OCI-LY7 (cell line): ENCODE data around the gene SRRT. TPM values are rescaled to one million over a fixed set of nuclear protein-coding genes. Genes with fewer than 3 reads are reported as not detected.

Experiments
- BruUV-seq: library from RNA; stranded (reverse); fragments of 400-500 nt; replicated peaks from 2 replicates; lab custom pipeline; 2021; lab: Mats Ljungman, UMichigan
- CTCF ChIA-PET: fragments of 300-600 bp; sonication (Branson Sonifier 250); formaldehyde crosslinking; loops from one replicate; lab custom pipeline; 2022; ENCODE audit warnings: antibody characterized with exemption; ENCODE audit not compliant: unreplicated experiment; lab: Charles Lee
- POLR2A ChIA-PET: fragments of 300-600 bp; sonication (Branson Sonifier 250); formaldehyde crosslinking; loops from one replicate; lab custom pipeline; 2022; ENCODE audit warnings: antibody characterized with exemption; lab: Charles Lee
- DNase-seq: peaks from one replicate; pipeline ENCODE4 v3.0.0-alpha.2; 2015; ENCODE audit warnings: low spot score
- H2AFZ ChIP-seq: fragments of 200-600 bp; sonication (generic), shearing (Covaris generic); 2 replicates; pipeline ENCODE4 v1.6.1; 2014; ENCODE audit warnings: mild to moderate bottlenecking, antibody characterized with exemption, low read length, moderate library complexity
- H3K27ac ChIP-seq: fragments of 200-600 bp; sonication (generic); 2 replicates; pipeline ENCODE4 v1.5.1; 2014; ENCODE audit warnings: mixed run types, low read depth, mild to moderate bottlenecking, moderate library complexity, low read length, inconsistent platforms; ENCODE audit not compliant: poor library complexity, severe bottlenecking
- H3K36me3 ChIP-seq: fragments of 200-600 bp; sonication (generic); 2 replicates; pipeline ENCODE4 v1.6.1; 2014; ENCODE audit warnings: mild to moderate bottlenecking, antibody characterized with exemption, low read length, moderate library complexity, mixed read lengths; ENCODE audit not compliant: insufficient read depth
- H3K4me1 ChIP-seq: fragments of 200-600 bp; sonication (generic); 2 replicates; pipeline ENCODE4 v1.5.1; 2014; ENCODE audit warnings: mild to moderate bottlenecking, low read length; ENCODE audit not compliant: insufficient read depth, poor library complexity, severe bottlenecking
- H3K4me2 ChIP-seq: fragments of 200-600 bp; sonication (generic); 2 replicates; pipeline ENCODE4 v1.6.1; 2014; ENCODE audit warnings: mild to moderate bottlenecking, low read length
- H3K4me3 ChIP-seq: fragments of 200-600 bp; sonication (generic); 2 replicates; pipeline ENCODE4 v1.5.1; 2014; ENCODE audit warnings: mild to moderate bottlenecking, low read depth, low read length; ENCODE audit not compliant: poor library complexity, severe bottlenecking
- H3K79me2 ChIP-seq: fragments of 200-600 bp; sonication (generic); 2 replicates; pipeline ENCODE4 v1.6.1; 2016; ENCODE audit warnings: low read depth, mild to moderate bottlenecking, low read length, moderate library complexity, mixed read lengths; ENCODE audit not compliant: insufficient read depth
- H3K9me2 ChIP-seq: fragments of 200-600 bp; sonication (generic); 2 replicates; pipeline ENCODE4 v1.6.1; 2016; ENCODE audit warnings: mild to moderate bottlenecking, low read length, mixed read lengths; ENCODE audit not compliant: insufficient read depth
- H3K9me3 ChIP-seq: fragments of 200-600 bp; sonication (generic); 2 replicates; pipeline ENCODE4 v1.6.1; 2014; ENCODE audit warnings: mild to moderate bottlenecking, mixed run types, low read length, mixed read lengths
- H4K20me1 ChIP-seq: fragments of 200-600 bp; sonication (generic); 2 replicates; pipeline ENCODE4 v1.6.1; 2014; ENCODE audit warnings: mild to moderate bottlenecking, antibody characterized with exemption, low read length, moderate library complexity, mixed read lengths; ENCODE audit not compliant: insufficient read depth
- CTCF ChIP-seq: fragments of 200-600 bp; sonication (generic); conservative IDR thresholded peaks from 2 replicates; pipeline ENCODE4 v1.5.1; 2014; ENCODE audit warnings: mild to moderate bottlenecking, antibody characterized with exemption, low read length, moderate library complexity, mixed read lengths
- EZH2phosphoT487 ChIP-seq: fragments of 200-600 bp; sonication (generic); IDR thresholded peaks from 2 replicates; pipeline ENCODE4 v1.6.1; 2018; ENCODE audit warnings: low read depth, borderline replicate concordance, mild to moderate bottlenecking, mixed run types, antibody characterized with exemption, low read length, moderate library complexity, mixed read lengths
- intact Hi-C: fragments of 100-400 bp; cut with micrococcal nuclease; formaldehyde crosslinking; loops from one replicate; pipeline ENCODE4 v1.10.0; 2022; ENCODE audit not compliant: unreplicated experiment
- total RNA-seq, 2 experiments: library from RNA; depleted of rRNA in 1 of 2; stranded (reverse); fragments of >200 nt in 1 of 2; shearing (Covaris generic) in 1 of 2; gene quantifications; 2 replicates each; pipeline ENCODE4 v1.2.3, GENCODE V29; 2014 to 2022

The SRRT gene
- total RNA-seq, 2 experiments from 2014 or later = 154 to 264 TPM

- Histone ChIP-seq H4K20me1 (peaks cover 21% of the 10 kb centered on the region), H3K27ac (no peak overlapping the region), H3K4me1 (peaks cover 41% of the 10 kb centered on the region), H3K4me3 (no peak overlapping the region), H2AFZ (no peak overlapping the region), H3K36me3 (peaks cover 69% of the 10 kb centered on the region), H3K9me3 (no peaks in the 10 kb centered on the region), H3K79me2 (peaks cover 61% of the 10 kb centered on the region), H3K9me2 (no peaks in the 10 kb centered on the region), H3K4me2 (no peak overlapping the region; the same call in 1 of the 2 replicates)
- ChIA-PET CTCF (no interaction called here), POLR2A (interaction anchor here (0.6 to 1.1 kb wide), 3 partner anchors 8 to 689 kb away, joined by 3 to 4 read pairs (median 3); no protein-coding TSS in a partner anchor)
- no TSS peak for BruUV-seq
- intact Hi-C loops = no loop called here
- no peak for DNase-seq
- TF ChIP-seq EZH2phosphoT487 (no peak), CTCF (no peak)
Measured at GRCh38 chr7:100878013-100878412, 3.1 kb downstream of the SRRT start.

- DNase-seq = no peak
- peak overlapping the region; percentile 7; the same call in 1 of the 2 replicates for H3K4me2 ChIP-seq
- no peaks in the 10 kb centered on the region for H3K9me3 ChIP-seq
- no peak overlapping the region for H3K27ac ChIP-seq
- H3K9me2 ChIP-seq = no peaks in the 10 kb centered on the region
- no peak overlapping the region for H2AFZ ChIP-seq
- peaks cover 21% of the 10 kb centered on the region for H4K20me1 ChIP-seq
- no peak for TF ChIP-seq EZH2phosphoT487
- TF ChIP-seq CTCF = no peak
- ChIA-PET CTCF (no interaction called here), POLR2A (interaction anchor here (0.6 to 1.1 kb wide), 3 partner anchors 8 to 689 kb away, joined by 3 to 4 read pairs (median 3); no protein-coding TSS in a partner anchor)
- H3K4me3 ChIP-seq = no peak overlapping the region
- peaks cover 76% of the 10 kb centered on the region for H3K36me3 ChIP-seq
- intact Hi-C loops = no loop called here
- BruUV-seq = no TSS peak
- peaks cover 41% of the 10 kb centered on the region for H3K4me1 ChIP-seq
- H3K79me2 ChIP-seq = peaks cover 61% of the 10 kb centered on the region
Measured at GRCh38 chr7:100878685-100879084, 3.8 kb downstream of the SRRT start.

GRCh38 chr7:100879685-100880261 lies 4.9 kb downstream of the SRRT start:
- H3K27ac ChIP-seq = no peak overlapping the region
- intact Hi-C loops = loop anchor here (10.0 kb wide), 1 partner anchor 795 kb away; the partner anchor contains the start of genes COPS6 and ZNF3

More at GRCh38 chr7:100879685-100880261, 4.9 kb downstream of the SRRT start:
- Histone ChIP-seq H3K36me3 (peaks cover 86% of the 10 kb centered on the region), H4K20me1 (peaks cover 21% of the 10 kb centered on the region), H3K79me2 (peaks cover 61% of the 10 kb centered on the region), H3K4me1 (peaks cover 34% of the 10 kb centered on the region), H3K4me2 (no peak overlapping the region), H3K4me3 (no peak overlapping the region), H3K9me2 (no peaks in the 10 kb centered on the region), H2AFZ (no peak overlapping the region), H3K9me3 (no peaks in the 10 kb centered on the region)
- POLR2A ChIA-PET = no interaction called here
- CTCF ChIA-PET = no interaction called here
- no TSS peak for BruUV-seq
- TF ChIP-seq CTCF = no peak
- TF ChIP-seq EZH2phosphoT487 = no peak
- DNase-seq = no peak
